ENCODE data around the gene EFNA1. TPM values are rescaled to one million over a fixed set of nuclear protein-coding genes. Genes with fewer than 3 reads are reported as not detected.

The EFNA1 gene
- total RNA-seq, 1 donor from 2014 or later: 0.77 TPM

DNA sequence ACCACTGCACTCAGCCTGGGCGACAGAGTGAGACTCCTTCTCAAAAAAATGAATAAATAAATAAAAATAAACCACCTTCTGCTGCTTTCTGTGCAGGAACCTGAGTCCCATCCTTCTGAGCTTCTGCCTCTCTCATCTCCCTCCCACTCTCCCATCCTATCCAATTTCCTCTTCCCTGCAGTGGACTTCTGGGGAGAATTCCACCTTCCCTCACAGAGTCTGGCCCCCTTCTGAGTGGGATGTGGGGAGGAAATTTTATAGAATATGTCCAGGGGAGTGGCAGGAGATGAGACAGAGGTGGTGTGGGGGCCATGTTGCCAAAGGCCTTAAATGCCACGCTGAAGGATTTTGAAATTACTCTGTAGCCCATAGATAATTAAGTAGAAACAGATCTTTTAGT lies 5.4 kb upstream of the EFNA1 start:
- Mint-ChIP-seq H3K4me3 (no peak overlapping the region), H3K27me3 (ENCODE audit: low read depth) (peaks cover 87% of the 10 kb centered on the region), H3K27ac (ENCODE audit: unreplicated experiment) (no peak overlapping the region), H3K36me3 (ENCODE audit: low read depth) (no peaks in the 10 kb centered on the region), H3K4me1 (peaks cover 10% of the 10 kb centered on the region), H3K9me3 (no peaks in the 10 kb centered on the region)
- no peak for DNase-seq (ENCODE audit: low read depth, low spot score)
- no peak for TF ChIP-seq CTCF (conservative IDR thresholded peaks at IDR 0.05)

DNA sequence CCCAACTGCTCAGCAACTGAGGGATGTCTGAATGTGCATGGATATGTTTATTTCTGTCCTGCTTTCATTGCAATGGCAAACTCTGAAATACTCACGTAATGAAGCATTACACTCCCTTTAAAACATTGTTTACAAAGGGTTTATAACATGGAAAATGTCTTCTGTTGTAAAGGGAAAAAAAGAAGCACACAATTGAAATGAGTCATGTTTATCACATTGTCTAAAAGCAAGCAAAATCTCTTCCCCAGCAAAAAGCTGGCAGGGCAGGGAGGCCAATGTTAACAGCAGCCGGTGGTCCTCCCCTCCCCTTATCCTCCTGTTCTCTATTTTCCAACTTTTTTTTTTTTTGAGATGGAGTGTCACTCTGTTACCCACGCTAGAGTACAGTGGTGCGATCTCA lies 3.9 kb upstream of the EFNA1 start:
- H3K4me3 Mint-ChIP-seq: no peak overlapping the region
- H3K27ac Mint-ChIP-seq (ENCODE audit: unreplicated experiment): no peak overlapping the region
- H3K36me3 Mint-ChIP-seq (ENCODE audit: low read depth): no peaks in the 10 kb centered on the region
- no peaks in the 10 kb centered on the region for H3K9me3 Mint-ChIP-seq
- no peak for TF ChIP-seq CTCF (conservative IDR thresholded peaks at IDR 0.05)
- DNase-seq (ENCODE audit: low read depth, low spot score): no peak
- H3K27me3 Mint-ChIP-seq (ENCODE audit: low read depth): peaks cover 90% of the 10 kb centered on the region
- H3K4me1 Mint-ChIP-seq: peaks cover 22% of the 10 kb centered on the region

GRCh38 chr1:155124503-155125463 lies 2.9 kb upstream of the EFNA1 start:
- no peaks in the 10 kb centered on the region for H3K9me3 Mint-ChIP-seq

GRCh38 chr1:155125511-155125945 lies 2.1 kb upstream of the EFNA1 start:
- H3K27ac Mint-ChIP-seq (ENCODE audit: unreplicated experiment): no peak overlapping the region
- H3K4me3 Mint-ChIP-seq: peak overlapping the region; percentile 68
- DNase-seq (ENCODE audit: low read depth, low spot score): no peak
- H3K36me3 Mint-ChIP-seq (ENCODE audit: low read depth): no peaks in the 10 kb centered on the region
- H3K27me3 Mint-ChIP-seq (ENCODE audit: low read depth): peaks cover 91% of the 10 kb centered on the region
- H3K9me3 Mint-ChIP-seq: no peaks in the 10 kb centered on the region
- H3K4me1 Mint-ChIP-seq: peaks cover 28% of the 10 kb centered on the region
- TF ChIP-seq CTCF (conservative IDR thresholded peaks at IDR 0.05): no peak

More at GRCh38 chr1:155124503-155125463, 2.9 kb upstream of the EFNA1 start:
- TF ChIP-seq CTCF (conservative IDR thresholded peaks at IDR 0.05): no peak
- Mint-ChIP-seq H3K27me3 (ENCODE audit: low read depth) (peaks cover 91% of the 10 kb centered on the region), H3K4me3 (peak overlapping the region; percentile 44), H3K36me3 (ENCODE audit: low read depth) (no peaks in the 10 kb centered on the region), H3K4me1 (peaks cover 26% of the 10 kb centered on the region), H3K27ac (ENCODE audit: unreplicated experiment) (no peak overlapping the region)
- no peak for DNase-seq (ENCODE audit: low read depth, low spot score)

GRCh38 chr1:155125946-155126555 lies 1.6 kb upstream of the EFNA1 start:
- no peak for TF ChIP-seq CTCF (conservative IDR thresholded peaks at IDR 0.05)
- Mint-ChIP-seq H3K27ac (ENCODE audit: unreplicated experiment) (no peak overlapping the region), H3K4me1 (peaks cover 32% of the 10 kb centered on the region)

More at GRCh38 chr1:155125946-155126555, 1.6 kb upstream of the EFNA1 start:
- no peaks in the 10 kb centered on the region for H3K36me3 Mint-ChIP-seq (ENCODE audit: low read depth)
- H3K4me3 Mint-ChIP-seq: peak overlapping the region; percentile 68
- peak; percentile 12 for DNase-seq (ENCODE audit: low read depth, low spot score)
- H3K9me3 Mint-ChIP-seq: no peaks in the 10 kb centered on the region
- peaks cover 91% of the 10 kb centered on the region for H3K27me3 Mint-ChIP-seq (ENCODE audit: low read depth)
